HG03135 (cell line): Measurements from ENCODE around the gene CAPN13.

Source experiments
- ATAC-seq: cut with Tn5 transposase; IDR thresholded peaks from one replicate; pipeline ENCODE4 v1.9.1; 2021; ENCODE audit warnings: mild to moderate bottlenecking, moderate library complexity; ENCODE audit not compliant: unreplicated experiment

Gene CAPN13

GRCh38 chr2:30789670-30790210, 17.5 kb downstream of the CAPN13 start:
- ATAC-seq, result no peak

- no peak for ATAC-seq
Observed at GRCh38 chr2:30786923-30787685, 20.1 kb downstream of the CAPN13 start.

- no peak for ATAC-seq
Observed at GRCh38 chr2:30784682-30785081, 22.6 kb downstream of the CAPN13 start.

- no peak for ATAC-seq
Observed at GRCh38 chr2:30781961-30782533, 25.2 kb downstream of the CAPN13 start.

- ATAC-seq, result no peak
Observed at GRCh38 chr2:30781451-30781850, 25.8 kb downstream of the CAPN13 start.

- no peak for ATAC-seq
Observed at GRCh38 chr2:30780776-30781330, 26.4 kb downstream of the CAPN13 start.

GRCh38 chr2:30778611-30779010, 28.6 kb downstream of the CAPN13 start:
- ATAC-seq, result no peak

GRCh38 chr2:30777661-30778505, 29.4 kb downstream of the CAPN13 start:
- no peak for ATAC-seq

- ATAC-seq, result no peak
Observed at GRCh38 chr2:30776831-30777635, 30.2 kb downstream of the CAPN13 start.

- no peak for ATAC-seq
Observed at GRCh38 chr2:30775833-30776232, 31.4 kb downstream of the CAPN13 start.

- ATAC-seq, result no peak
Observed at GRCh38 chr2:30772021-30772705, 35.1 kb downstream of the CAPN13 start.

- no peak for ATAC-seq
Observed at GRCh38 chr2:30770816-30771576, 36.2 kb downstream of the CAPN13 start.

GRCh38 chr2:30769891-30770462, 37.3 kb downstream of the CAPN13 start:
- no peak for ATAC-seq

- ATAC-seq, result no peak
Observed at GRCh38 chr2:30769481-30769780, 37.8 kb downstream of the CAPN13 start.

- no peak for ATAC-seq
Observed at GRCh38 chr2:30768708-30769480, 38.4 kb downstream of the CAPN13 start.

- no peak for ATAC-seq
Observed at GRCh38 chr2:30768036-30768686, 39.1 kb downstream of the CAPN13 start.

- no peak for ATAC-seq
Observed at GRCh38 chr2:30766666-30767065, 40.6 kb downstream of the CAPN13 start.
